ENCODE data around the gene PLEKHA4. TPM values are rescaled to one million over a fixed set of nuclear protein-coding genes. Genes with fewer than 3 reads are reported as not detected.
A peak's percentile ranks its signal among the peaks of the same experiment; 100 is the strongest.
"Not testable (repeated sequence)": the region's sequence is repeated elsewhere in the genome, so short reads cannot be mapped to it uniquely, and the experiment has no call there.

PLEKHA4 gene
- total and polyA plus RNA-seq, 4 donors, result 4.4 to 17.2 (median 6.3) TPM

- Histone ChIP-seq H3K27ac (ENCODE audit: low read depth in 1 of 2, low read length in 2 of 2) (no peak overlapping the region), H3K4me3 (ENCODE audit: low read depth in 1 of 3, low read length in 3 of 3) (no peak overlapping the region), H3K9me3 (ENCODE audit: control insufficient read depth in 4 of 4, low read length in 3 of 4) (no peaks in the 10 kb centered on the region), H3K27me3 (ENCODE audit: control insufficient read depth in 4 of 4, insufficient read depth in 4 of 4, low read length in 3 of 4) (no peaks in the 10 kb centered on the region), H3K4me1 (ENCODE audit: control insufficient read depth in 4 of 4, insufficient read depth in 4 of 4, low read length in 3 of 4) (no peaks in the 10 kb centered on the region), H3K36me3 (ENCODE audit: control insufficient read depth in 4 of 4, insufficient read depth in 3 of 4, low read depth in 1 of 4, low read length in 3 of 4) (no peaks in the 10 kb centered on the region), H3K9ac (ENCODE audit: low read depth in 1 of 2, low read length in 2 of 2) (no peak overlapping the region)
- no peak for DNase-seq (ENCODE audit: low spot score)
- WGBS, result 83% methylated on average over 30 of the region's 30 CpGs
- TF ChIP-seq JUND (IDR thresholded peaks at IDR 0.05), result no peak
- TF ChIP-seq FOXA2 (IDR thresholded peaks at IDR 0.05), result no peak
- TF ChIP-seq HNF4A (conservative IDR thresholded peaks at IDR 0.05), result no peak
- no peak for TF ChIP-seq REST (IDR thresholded peaks at IDR 0.05)
- TF ChIP-seq FOXA1 (IDR thresholded peaks at IDR 0.05), result no peak
- TF ChIP-seq RAD21 (IDR thresholded peaks at IDR 0.05), result no peak
- no peak for TF ChIP-seq SP1 (IDR thresholded peaks at IDR 0.05)
- TF ChIP-seq CTCF (IDR thresholded peaks at IDR 0.05; ENCODE audit: low read depth, low read length, missing input control), result no peak
These were observed 13.6 kb upstream of the PLEKHA4 start for GRCh38 chr19:48881741-48882657.

GRCh38 chr19:48879696-48880095 is 11.3 kb upstream of the PLEKHA4 start:
- not testable (repeated sequence) for DNase-seq (ENCODE audit: low spot score); H3K36me3 ChIP-seq (ENCODE audit: control insufficient read depth in 4 of 4, insufficient read depth in 3 of 4, low read depth in 1 of 4, low read length in 3 of 4); H3K9me3 ChIP-seq (ENCODE audit: control insufficient read depth in 4 of 4, low read length in 3 of 4); H3K9ac ChIP-seq (ENCODE audit: low read depth in 1 of 2, low read length in 2 of 2); H3K4me3 ChIP-seq (ENCODE audit: low read depth in 1 of 3, low read length in 3 of 3); H3K27me3 ChIP-seq (ENCODE audit: control insufficient read depth in 4 of 4, insufficient read depth in 4 of 4, low read length in 3 of 4)
- H3K27ac ChIP-seq (ENCODE audit: low read depth in 1 of 2, low read length in 2 of 2), result peak overlapping the region in 1 of 2 donors; percentile 3
- peaks cover under 1 to 13% (median 3%) of the 10 kb centered on the region in 4 donors for H3K4me1 ChIP-seq (ENCODE audit: control insufficient read depth in 4 of 4, insufficient read depth in 4 of 4, low read length in 3 of 4)
- WGBS, result 89% methylated on average over 9 of the region's 9 CpGs

- Histone ChIP-seq H3K27me3 (ENCODE audit: control insufficient read depth in 4 of 4, insufficient read depth in 4 of 4, low read length in 3 of 4) (no peaks in the 10 kb centered on the region), H3K9me3 (ENCODE audit: control insufficient read depth in 4 of 4, low read length in 3 of 4) (no peaks in the 10 kb centered on the region), H3K9ac (ENCODE audit: low read depth in 1 of 2, low read length in 2 of 2) (no peak overlapping the region), H3K36me3 (ENCODE audit: control insufficient read depth in 4 of 4, insufficient read depth in 3 of 4, low read depth in 1 of 4, low read length in 3 of 4) (peaks cover 0 to 13% (median 5%) of the 10 kb centered on the region in 4 donors), H3K4me3 (ENCODE audit: low read depth in 1 of 3, low read length in 3 of 3) (no peak overlapping the region), H3K4me1 (ENCODE audit: control insufficient read depth in 4 of 4, insufficient read depth in 4 of 4, low read length in 3 of 4) (peaks cover 1 to 19% (median 9%) of the 10 kb centered on the region in 4 donors), H3K27ac (ENCODE audit: low read depth in 1 of 2, low read length in 2 of 2) (peak overlapping the region in 1 of 2 donors; percentile 28)
- 94% methylated on average over 13 of the region's 13 CpGs for WGBS
- no peak for DNase-seq (ENCODE audit: low spot score)
- TF ChIP-seq JUND (IDR thresholded peaks at IDR 0.05), result no peak
- TF ChIP-seq SP1 (IDR thresholded peaks at IDR 0.05), result no peak
- TF ChIP-seq ZBTB33 (IDR thresholded peaks at IDR 0.05), result no peak
- no peak for TF ChIP-seq RXRA (IDR thresholded peaks at IDR 0.05)
- TF ChIP-seq FOXA1 (IDR thresholded peaks at IDR 0.05), result no peak
- no peak for TF ChIP-seq RAD21 (IDR thresholded peaks at IDR 0.05)
- no peak for TF ChIP-seq CTCF (IDR thresholded peaks at IDR 0.05; ENCODE audit: low read depth, low read length, missing input control)
- no peak for TF ChIP-seq HNF4G (IDR thresholded peaks at IDR 0.05)
- TF ChIP-seq EGR1 (IDR thresholded peaks at IDR 0.05; ENCODE audit: low read depth in 2 of 2), result no peak
- TF ChIP-seq NR2F2 (IDR thresholded peaks at IDR 0.05), result no peak
- no peak for TF ChIP-seq ATF3 (IDR thresholded peaks at IDR 0.05)
- no peak for TF ChIP-seq FOXA2 (IDR thresholded peaks at IDR 0.05)
- no peak for TF ChIP-seq TAF1 (conservative IDR thresholded peaks at IDR 0.05)
These were observed 10.7 kb upstream of the PLEKHA4 start for GRCh38 chr19:48879025-48879637.

All from liver (tissue), 9 donors.